Body of pancreas (tissue), 4 donors: ENCODE data around the gene HOXC6. TPM values are rescaled to one million over a fixed set of nuclear protein-coding genes. Genes with fewer than 3 reads are reported as not detected.

Source experiments
- ATAC-seq: fragments of 150-250 bp; one replicate; pipeline ENCODE4 v1.9.1; 2016
- DNase-seq, 4 donors: peaks; one replicate each; pipeline ENCODE4 v3.0.0-alpha.2; 2019
- H3K27ac ChIP-seq, 4 donors: fragments of 200-600 bp; sonication (generic); 1 replicate in 3 of 4; 2 replicates in 1 of 4; pipeline versions ENCODE4 v1.5.1 to v1.6.1; 2016 to 2019; ENCODE audit warnings: mild to moderate bottlenecking in 1 of 4, mixed read lengths in 1 of 4, moderate library complexity in 1 of 4
- H3K27me3 ChIP-seq, 2 donors: fragments of 200-600 bp; sonication (generic); one replicate each; pipeline ENCODE4 v1.6.0; 2016; ENCODE audit warnings: mild to moderate bottlenecking in 1 of 2
- H3K36me3 ChIP-seq, 2 donors: fragments of 200-600 bp; sonication (generic); replicated peaks in 1 of 2; 2 replicates each; pipeline ENCODE4 v1.5.1; 2016; ENCODE audit warnings: low read depth in 2 of 2; ENCODE audit not compliant: insufficient read depth in 1 of 2
- H3K4me1 ChIP-seq: fragments of 200-600 bp; sonication (generic); one replicate; pipeline ENCODE4 v1.6.0; 2016
- H3K4me3 ChIP-seq, 2 donors: fragments of 200-600 bp; sonication (generic); 1 replicate in 1 of 2; 2 replicates in 1 of 2; pipeline ENCODE4 v1.5.1; 2016 to 2019
- H3K9me3 ChIP-seq, 3 donors: fragments of 200-600 bp; sonication (generic); 1 replicate in 2 of 3; 2 replicates in 1 of 3; pipeline ENCODE4 v1.5.1; 2016
- POLR2A ChIP-seq, 3 donors: fragments of 450-650 bp; IDR thresholded peaks; one replicate each; pipeline ENCODE4 v1.6.1; 2016; ENCODE audit warnings: antibody characterized with exemption in 3 of 3, mild to moderate bottlenecking in 2 of 3
- WGBS, 2 donors: methylation state at CpG; one replicate each; pipeline ENCODE4 v1.1.5; 2017; 5-methylcytosine and 5-hydroxymethylcytosine counted together
- intact Hi-C: fragments of 100-400 bp; cut with DNase I; formaldehyde crosslinking; loops from one replicate; pipeline ENCODE4 v1.15.1; 2023
- total RNA-seq, 2 donors: library from RNA; depleted of rRNA; stranded (reverse); fragments of >200 nt; gene quantifications; one replicate each; pipeline ENCODE4 v1.1.0, GENCODE V29; 2016
- TF ChIP-seq, protein P1 (sequence below), 7 experiments: fragments of 450-650 bp in 4 of 7; fragments of 200-600 bp in 3 of 7; sonication (generic) in 3 of 7; IDR thresholded peaks; one replicate each; pipeline ENCODE4 v1.5.1; 2016 to 2019; ENCODE audit warnings: antibody characterized with exemption in 7 of 7

The HOXC6 gene
- total RNA-seq, 2 donors from 2014 or later: not detected

DNA sequence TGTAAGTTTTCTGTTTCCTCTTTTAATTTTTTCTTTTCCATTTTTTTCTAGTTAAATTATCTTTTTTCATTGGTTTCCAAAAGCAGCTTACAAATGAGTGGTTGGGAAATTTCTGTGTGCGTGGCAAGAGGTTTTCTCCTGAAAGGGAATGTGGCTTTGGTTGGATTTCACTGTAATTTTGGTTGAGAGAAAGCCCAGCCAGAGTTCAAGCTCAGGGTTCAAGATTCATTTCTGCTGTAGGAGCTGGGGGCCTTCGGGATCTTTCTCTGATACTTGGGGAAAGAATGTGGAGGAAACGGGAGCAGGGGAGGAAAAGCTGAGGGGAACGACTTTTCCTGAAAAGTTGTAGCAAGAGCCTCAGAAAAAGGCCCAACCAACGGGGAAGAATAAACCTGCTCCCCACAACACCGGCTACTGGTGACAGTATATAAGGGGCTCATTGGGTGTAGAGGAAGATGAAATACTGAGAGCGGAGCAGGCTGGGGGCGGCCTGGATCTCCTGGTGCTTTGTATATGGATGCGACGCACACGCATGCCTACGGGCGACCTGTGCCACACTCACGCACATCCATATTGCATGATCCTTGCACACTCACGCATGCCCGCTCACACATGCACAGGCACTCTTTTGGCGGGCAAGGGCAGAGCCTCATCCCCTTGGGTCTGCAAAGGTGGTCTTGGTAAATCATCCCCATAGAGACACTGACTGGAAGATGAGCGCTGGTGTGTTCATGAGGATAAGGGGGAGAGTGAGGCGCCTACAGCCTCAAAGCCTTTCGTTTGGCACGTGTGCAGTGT, 41.4 kb upstream of the HOXC6 start:
- Histone ChIP-seq H3K4me1 (peaks cover 27% of the 10 kb centered on the region), H3K9me3 (no peaks in the 10 kb centered on the region), H3K27me3 (peaks cover 0 to 89% of the 10 kb centered on the region in 2 donors), H3K36me3 (no peaks in the 10 kb centered on the region), H3K27ac (no peak overlapping the region), H3K4me3 (no peak overlapping the region)
- no peak for ATAC-seq
- no peak for TF ChIP-seq POLR2A (IDR thresholded peaks at IDR 0.05)
- TF ChIP-seq, protein P1, sequence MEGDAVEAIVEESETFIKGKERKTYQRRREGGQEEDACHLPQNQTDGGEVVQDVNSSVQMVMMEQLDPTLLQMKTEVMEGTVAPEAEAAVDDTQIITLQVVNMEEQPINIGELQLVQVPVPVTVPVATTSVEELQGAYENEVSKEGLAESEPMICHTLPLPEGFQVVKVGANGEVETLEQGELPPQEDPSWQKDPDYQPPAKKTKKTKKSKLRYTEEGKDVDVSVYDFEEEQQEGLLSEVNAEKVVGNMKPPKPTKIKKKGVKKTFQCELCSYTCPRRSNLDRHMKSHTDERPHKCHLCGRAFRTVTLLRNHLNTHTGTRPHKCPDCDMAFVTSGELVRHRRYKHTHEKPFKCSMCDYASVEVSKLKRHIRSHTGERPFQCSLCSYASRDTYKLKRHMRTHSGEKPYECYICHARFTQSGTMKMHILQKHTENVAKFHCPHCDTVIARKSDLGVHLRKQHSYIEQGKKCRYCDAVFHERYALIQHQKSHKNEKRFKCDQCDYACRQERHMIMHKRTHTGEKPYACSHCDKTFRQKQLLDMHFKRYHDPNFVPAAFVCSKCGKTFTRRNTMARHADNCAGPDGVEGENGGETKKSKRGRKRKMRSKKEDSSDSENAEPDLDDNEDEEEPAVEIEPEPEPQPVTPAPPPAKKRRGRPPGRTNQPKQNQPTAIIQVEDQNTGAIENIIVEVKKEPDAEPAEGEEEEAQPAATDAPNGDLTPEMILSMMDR (IDR thresholded peaks at IDR 0.05): no peak
- DNase-seq: no peak
- intact Hi-C loops: no loop called here
- 16 to 19% methylated on average over 18 to 21 of the region's 21 CpGs for WGBS, 2 donors

DNA sequence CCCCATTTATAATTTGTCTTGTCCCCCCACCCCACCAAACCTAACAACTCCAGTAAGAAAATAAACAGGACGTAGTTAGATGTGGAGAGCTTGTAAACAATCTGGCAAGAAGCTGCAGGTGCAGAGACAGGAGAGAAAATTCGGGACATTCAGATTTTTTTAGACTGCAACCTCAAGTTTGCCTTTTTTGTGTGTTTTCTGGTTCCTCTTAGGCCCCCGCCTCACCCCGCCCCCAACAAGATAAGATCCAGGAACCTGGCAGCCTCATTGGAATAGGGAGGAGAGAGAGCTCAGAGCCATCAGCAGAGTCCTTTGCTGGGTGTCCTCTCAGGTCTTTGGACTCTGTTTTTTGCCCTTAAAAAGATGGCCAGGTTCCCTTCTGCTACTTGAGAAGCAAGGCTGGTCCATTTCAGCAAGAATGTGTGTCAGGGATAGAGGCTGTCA, 40.4 kb upstream of the HOXC6 start:
- H3K4me1 ChIP-seq: peaks cover 27% of the 10 kb centered on the region
- H3K36me3 ChIP-seq: no peaks in the 10 kb centered on the region
- intact Hi-C loops: no loop called here
- TF ChIP-seq, protein P1 (IDR thresholded peaks at IDR 0.05): no peak
- TF ChIP-seq POLR2A (IDR thresholded peaks at IDR 0.05): no peak
- H3K27me3 ChIP-seq: peaks cover 0 to 80% of the 10 kb centered on the region in 2 donors
- WGBS, 2 donors: 7 to 11% methylated on average over 4 of the region's 4 CpGs
- ATAC-seq (no peak), DNase-seq (no peak)
- H3K9me3 ChIP-seq: no peaks in the 10 kb centered on the region
- H3K4me3 ChIP-seq: no peak overlapping the region
- no peak overlapping the region for H3K27ac ChIP-seq

DNA sequence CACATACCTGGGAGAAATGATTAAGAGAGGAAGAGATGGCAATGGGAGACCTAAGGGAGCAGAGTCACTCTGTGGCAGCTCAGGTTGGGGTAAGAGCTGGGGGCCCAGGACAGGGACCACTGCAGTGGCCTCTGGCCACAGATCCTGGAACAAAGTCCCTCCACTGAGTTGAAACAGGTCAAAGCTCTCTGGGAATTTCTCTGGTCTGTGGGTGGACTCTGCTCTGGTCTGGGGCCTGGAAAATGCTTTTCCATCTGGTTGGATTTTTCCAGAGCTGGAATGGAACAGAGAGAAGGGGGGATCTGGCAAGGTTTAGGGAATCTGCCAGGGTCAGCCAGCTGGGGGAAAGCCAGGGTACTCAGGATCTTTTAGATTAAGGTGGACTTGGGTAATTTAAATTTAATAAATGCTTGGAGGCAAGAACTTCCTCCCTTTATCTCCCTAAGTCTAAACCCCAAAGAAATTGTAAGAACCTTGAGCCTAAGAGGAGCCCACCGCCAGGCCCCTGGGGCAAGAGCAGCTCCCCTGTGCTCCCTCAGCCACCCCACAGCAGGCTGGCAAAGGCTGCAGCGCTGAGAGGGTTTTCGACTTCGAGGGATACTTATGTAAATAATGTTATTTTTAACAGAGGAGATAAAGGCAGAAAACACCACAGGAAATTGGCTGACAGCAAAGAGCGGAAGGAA, 39.6 kb upstream of the HOXC6 start:
- TF ChIP-seq, protein P1 (IDR thresholded peaks at IDR 0.05): no peak
- TF ChIP-seq POLR2A (IDR thresholded peaks at IDR 0.05): no peak
- DNase-seq (no peak), ATAC-seq (no peak)
- Histone ChIP-seq H3K4me3 (no peak overlapping the region), H3K27ac (no peak overlapping the region), H3K9me3 (no peaks in the 10 kb centered on the region), H3K27me3 (peaks cover 3 to 78% of the 10 kb centered on the region in 2 donors), H3K36me3 (no peaks in the 10 kb centered on the region), H3K4me1 (peaks cover 27% of the 10 kb centered on the region)
- intact Hi-C loops: no loop called here
- WGBS, 2 donors: 8 to 18% methylated on average over 5 of the region's 5 CpGs

DNA sequence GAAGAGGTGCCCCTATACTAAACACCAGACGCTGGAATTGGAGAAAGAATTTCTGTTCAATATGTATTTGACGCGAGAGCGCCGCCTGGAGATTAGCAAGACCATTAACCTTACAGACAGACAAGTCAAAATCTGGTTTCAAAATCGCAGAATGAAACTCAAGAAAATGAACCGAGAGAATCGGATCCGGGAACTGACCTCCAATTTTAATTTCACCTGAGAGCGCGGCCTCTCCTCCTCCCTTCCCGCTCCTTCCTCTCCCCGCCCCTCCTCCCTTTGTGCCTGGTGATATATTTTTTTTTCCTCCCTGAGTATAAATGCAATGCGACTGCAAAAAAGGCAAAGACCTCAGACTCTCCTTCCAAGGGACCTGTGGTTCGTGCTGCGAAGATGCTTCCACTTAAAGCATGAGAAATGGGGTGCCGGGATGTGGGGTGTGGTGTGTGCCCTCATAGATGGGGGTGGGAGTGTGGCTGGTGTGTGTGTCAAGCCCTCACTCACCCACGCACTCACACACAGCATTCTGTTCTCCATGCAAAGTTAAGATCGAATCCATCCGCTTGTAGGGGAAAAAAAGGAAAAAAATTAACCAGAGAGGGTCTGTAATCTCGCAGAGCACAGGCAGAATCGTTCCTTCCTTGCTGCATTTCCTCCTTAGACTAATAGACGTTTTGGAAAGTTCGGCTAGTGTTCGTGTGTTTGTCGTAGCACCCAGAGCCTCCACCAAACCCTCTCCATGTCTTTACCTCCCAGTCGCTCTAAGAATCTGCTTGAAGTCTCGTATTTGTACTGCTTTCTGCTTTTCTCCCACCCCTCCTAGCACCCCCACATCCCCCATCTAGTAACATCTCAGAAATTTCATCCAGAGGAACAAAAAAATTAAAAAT, 38.8 kb upstream of the HOXC6 start:
- WGBS, 2 donors: 4 to 9% methylated on average over 28 of the region's 28 CpGs
- no peak for ATAC-seq
- Histone ChIP-seq H3K27ac (no peak overlapping the region), H3K9me3 (no peaks in the 10 kb centered on the region), H3K36me3 (no peaks in the 10 kb centered on the region), H3K4me3 (no peak overlapping the region), H3K4me1 (peaks cover 34% of the 10 kb centered on the region), H3K27me3 (peaks cover 6 to 78% of the 10 kb centered on the region in 2 donors)
- intact Hi-C loops: no loop called here
- no peak for TF ChIP-seq POLR2A (IDR thresholded peaks at IDR 0.05)
- TF ChIP-seq, protein P1 (IDR thresholded peaks at IDR 0.05): peak in 5 of 7 experiments; percentile 11 to 40 (median 37)
- DNase-seq: peak in 2 of 4 donors; percentile 45 to 52
